ENCODE results near the gene UBASH3B. TPM values are rescaled to one million over a fixed set of nuclear protein-coding genes. Genes with fewer than 3 reads are reported as not detected.
A peak's percentile ranks its signal among the peaks of the same experiment; 100 is the strongest.

Gene UBASH3B
- total RNA-seq, 1 donor from 2014 or later = 2.6 TPM

- Histone ChIP-seq H3K4me1 (peaks cover 35% of the 10 kb centered on the region), H3K27ac (replicated peaks) (peak overlapping the region; percentile 90)
Measured at GRCh38 chr11:122656631-122657101, 1.1 kb downstream of the UBASH3B start.

DNA sequence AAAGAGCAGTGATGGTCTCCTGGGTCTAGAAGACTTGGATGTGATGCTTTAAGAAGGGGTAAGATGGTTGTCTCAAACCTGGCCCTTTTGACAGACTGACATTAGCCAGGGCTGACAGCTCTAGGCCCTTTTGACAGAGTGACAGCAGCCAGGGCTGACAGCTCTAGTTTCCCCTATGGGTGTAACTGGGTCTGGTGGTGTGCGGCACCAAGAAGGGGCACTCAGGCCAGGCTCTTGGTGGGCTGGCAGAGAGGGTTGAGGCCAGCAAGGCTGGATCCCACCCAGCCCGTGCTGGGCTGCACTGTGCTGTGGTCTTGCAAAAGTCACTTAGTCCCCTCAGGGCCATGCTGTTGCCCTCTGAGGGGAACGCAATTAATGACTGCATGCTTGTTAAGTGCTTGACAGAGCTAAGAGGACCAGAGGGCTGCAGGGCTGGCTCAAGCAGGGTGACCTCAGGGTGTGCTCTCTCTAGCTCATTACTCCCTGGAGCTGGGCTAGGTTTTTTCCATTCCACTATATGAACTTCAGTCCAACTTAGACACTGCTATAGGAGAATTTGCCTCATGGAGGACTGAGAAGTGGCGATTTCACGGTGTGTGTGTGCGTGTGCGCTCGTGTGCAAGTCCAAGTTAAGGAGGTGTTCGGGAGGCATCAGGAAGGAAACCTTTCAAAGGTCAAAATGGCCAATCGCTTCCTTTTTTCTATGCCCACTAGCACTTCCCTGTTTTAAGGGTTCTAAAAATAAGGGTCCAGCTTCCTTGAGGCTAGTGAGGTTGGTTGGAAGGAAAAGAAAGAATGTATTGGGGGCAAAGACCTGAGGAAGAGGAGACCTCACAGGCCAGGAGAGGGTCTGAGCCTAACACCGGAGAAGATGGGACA, 4.4 kb downstream of the UBASH3B start:
- H3K27me3 ChIP-seq (ENCODE audit: low read depth) = peaks cover 3% of the 10 kb centered on the region
- no peaks in the 10 kb centered on the region for H3K9me3 ChIP-seq (replicated peaks)
- TF ChIP-seq, protein P1, sequence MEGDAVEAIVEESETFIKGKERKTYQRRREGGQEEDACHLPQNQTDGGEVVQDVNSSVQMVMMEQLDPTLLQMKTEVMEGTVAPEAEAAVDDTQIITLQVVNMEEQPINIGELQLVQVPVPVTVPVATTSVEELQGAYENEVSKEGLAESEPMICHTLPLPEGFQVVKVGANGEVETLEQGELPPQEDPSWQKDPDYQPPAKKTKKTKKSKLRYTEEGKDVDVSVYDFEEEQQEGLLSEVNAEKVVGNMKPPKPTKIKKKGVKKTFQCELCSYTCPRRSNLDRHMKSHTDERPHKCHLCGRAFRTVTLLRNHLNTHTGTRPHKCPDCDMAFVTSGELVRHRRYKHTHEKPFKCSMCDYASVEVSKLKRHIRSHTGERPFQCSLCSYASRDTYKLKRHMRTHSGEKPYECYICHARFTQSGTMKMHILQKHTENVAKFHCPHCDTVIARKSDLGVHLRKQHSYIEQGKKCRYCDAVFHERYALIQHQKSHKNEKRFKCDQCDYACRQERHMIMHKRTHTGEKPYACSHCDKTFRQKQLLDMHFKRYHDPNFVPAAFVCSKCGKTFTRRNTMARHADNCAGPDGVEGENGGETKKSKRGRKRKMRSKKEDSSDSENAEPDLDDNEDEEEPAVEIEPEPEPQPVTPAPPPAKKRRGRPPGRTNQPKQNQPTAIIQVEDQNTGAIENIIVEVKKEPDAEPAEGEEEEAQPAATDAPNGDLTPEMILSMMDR (IDR thresholded peaks at IDR 0.05; ENCODE audit: borderline replicate concordance) = no peak
- H3K4me3 ChIP-seq = no peak overlapping the region
- H3K36me3 ChIP-seq = no peaks in the 10 kb centered on the region
- intact Hi-C loops (cut with micrococcal nuclease) = no loop called here
- H3K27ac ChIP-seq (replicated peaks) = no peak overlapping the region
- H3K4me1 ChIP-seq = peaks cover 27% of the 10 kb centered on the region
- DNase-seq = no peak

More at GRCh38 chr11:122656631-122657101, 1.1 kb downstream of the UBASH3B start:
- H3K27me3 ChIP-seq (ENCODE audit: low read depth) = peaks cover 27% of the 10 kb centered on the region
- no peaks in the 10 kb centered on the region for H3K36me3 ChIP-seq
- peak; percentile 36 for DNase-seq
- peak overlapping the region; percentile 87 for H3K4me3 ChIP-seq
- TF ChIP-seq, protein P1 (IDR thresholded peaks at IDR 0.05; ENCODE audit: borderline replicate concordance) = no peak
- intact Hi-C loops (cut with micrococcal nuclease) = no loop called here
- no peaks in the 10 kb centered on the region for H3K9me3 ChIP-seq (replicated peaks)

DNA sequence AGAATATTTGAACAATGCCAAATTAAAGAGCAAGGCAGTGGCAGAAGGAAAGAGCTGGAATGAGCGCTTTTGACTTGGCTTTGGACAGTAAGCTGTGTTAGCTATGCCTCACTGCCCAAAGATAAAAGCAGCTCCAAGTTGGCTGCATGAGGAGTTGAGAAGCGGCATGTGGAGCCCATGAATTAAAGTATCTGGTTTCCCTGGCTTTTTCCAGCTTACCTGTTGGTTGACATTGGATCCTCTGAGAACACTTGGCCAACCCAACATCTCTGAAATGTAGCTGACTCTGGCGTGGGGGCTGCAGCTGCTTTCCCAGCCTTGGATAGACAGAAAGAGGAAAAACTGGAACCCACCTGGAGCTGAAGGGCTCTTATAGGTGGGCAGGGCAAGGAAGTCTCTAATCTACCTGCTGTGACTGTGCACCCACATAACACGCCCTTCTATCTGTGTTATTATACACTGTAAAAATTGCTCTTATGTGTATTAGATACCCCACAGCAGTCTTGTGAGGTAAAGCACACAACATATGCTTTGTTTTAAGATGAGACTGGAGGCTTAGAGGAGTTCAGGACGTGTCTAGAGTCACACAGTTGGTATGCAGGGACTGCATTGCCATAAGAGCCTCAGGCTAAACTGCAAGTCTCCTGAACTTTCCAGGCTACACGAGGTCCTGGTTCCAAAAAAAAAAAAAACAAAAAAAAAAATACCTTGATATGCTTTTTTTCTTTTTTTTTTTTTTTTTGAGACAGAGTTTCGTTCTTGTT, 5.8 kb downstream of the UBASH3B start:
- peaks cover 3% of the 10 kb centered on the region for H3K27me3 ChIP-seq (ENCODE audit: low read depth)
- no peaks in the 10 kb centered on the region for H3K9me3 ChIP-seq (replicated peaks)
- H3K4me1 ChIP-seq = peaks cover 12% of the 10 kb centered on the region
- H3K27ac ChIP-seq (replicated peaks) = no peak overlapping the region
- H3K4me3 ChIP-seq = no peak overlapping the region
- DNase-seq = no peak
- intact Hi-C loops (cut with micrococcal nuclease) = no loop called here
- no peaks in the 10 kb centered on the region for H3K36me3 ChIP-seq
- TF ChIP-seq, protein P1 (IDR thresholded peaks at IDR 0.05; ENCODE audit: borderline replicate concordance) = no peak

- TF ChIP-seq, protein P1 (IDR thresholded peaks at IDR 0.05; ENCODE audit: borderline replicate concordance) = no peak
- no peaks in the 10 kb centered on the region for H3K9me3 ChIP-seq (replicated peaks)
- H3K4me1 ChIP-seq = no peaks in the 10 kb centered on the region
- no peak for DNase-seq
- no peak overlapping the region for H3K4me3 ChIP-seq
- intact Hi-C loops (cut with micrococcal nuclease) = no loop called here
- H3K27me3 ChIP-seq (ENCODE audit: low read depth) = peaks cover 3% of the 10 kb centered on the region
- H3K36me3 ChIP-seq = no peaks in the 10 kb centered on the region
- no peak overlapping the region for H3K27ac ChIP-seq (replicated peaks)
Measured at GRCh38 chr11:122663056-122663740, 7.7 kb downstream of the UBASH3B start.

- peaks cover 4% of the 10 kb centered on the region for H3K9me3 ChIP-seq (replicated peaks)
- no peaks in the 10 kb centered on the region for H3K4me1 ChIP-seq
- intact Hi-C loops (cut with micrococcal nuclease) = no loop called here
- peaks cover 2% of the 10 kb centered on the region for H3K36me3 ChIP-seq
- TF ChIP-seq, protein P1 (IDR thresholded peaks at IDR 0.05; ENCODE audit: borderline replicate concordance) = no peak
- peaks cover 3% of the 10 kb centered on the region for H3K27me3 ChIP-seq (ENCODE audit: low read depth)
- no peak overlapping the region for H3K27ac ChIP-seq (replicated peaks)
- no peak overlapping the region for H3K4me3 ChIP-seq
- no peak for DNase-seq
Measured at GRCh38 chr11:122663764-122664163, 8.2 kb downstream of the UBASH3B start.

All from left ventricle myocardium inferior (tissue), 1 donor.